Activated T-cell treated with anti-CD3 and anti-CD28 coated beads, Interleukin-2, amount 50 U/mL, for 72 hours (primary cell): ENCODE measurements around the gene ANAPC16. TPM values are rescaled to one million over a fixed set of nuclear protein-coding genes. Genes with fewer than 3 reads are reported as not detected.
A peak's percentile ranks its signal among the peaks of the same experiment; 100 is the strongest.
"Not testable (repeated sequence)": the region's sequence is repeated elsewhere in the genome, so short reads cannot be mapped to it uniquely, and the experiment has no call there.

Experiments used
- ATAC-seq, 2 donors: fragments of 150-1000 bp; cut with Tn5 transposase; replicated peaks in 1 of 2; 2 replicates each; pipeline ENCODE4 v1.10.0; 2021; ENCODE audit warnings: moderate library complexity in 2 of 2, mild to moderate bottlenecking in 1 of 2
- DNase-seq, 2 donors: peaks; one replicate each; pipeline ENCODE4 v3.0.0; 2021 to 2022; ENCODE audit warnings: mixed read lengths in 1 of 2
- H3K27ac Mint-ChIP-seq: one replicate; pipeline ENCODE4 v1.8.0; 2022; ENCODE audit warnings: mild to moderate bottlenecking, moderate library complexity, mixed read lengths
- H3K27me3 Mint-ChIP-seq: one replicate; pipeline ENCODE4 v1.8.0; 2022; ENCODE audit warnings: low read depth, mixed read lengths
- H3K36me3 Mint-ChIP-seq, 2 donors: one replicate each; pipeline ENCODE4 v1.8.0; 2022; ENCODE audit warnings: mixed read lengths in 2 of 2, mild to moderate bottlenecking in 1 of 2; ENCODE audit not compliant: insufficient read depth in 2 of 2
- H3K4me1 Mint-ChIP-seq: one replicate; pipeline ENCODE4 v1.8.0; 2022; ENCODE audit warnings: low read depth, mixed read lengths
- H3K4me3 Mint-ChIP-seq, 2 donors: one replicate each; pipeline ENCODE4 v1.8.0; 2022; ENCODE audit warnings: mild to moderate bottlenecking in 2 of 2, mixed read lengths in 2 of 2, moderate library complexity in 2 of 2
- H3K9me3 Mint-ChIP-seq, 2 donors: one replicate each; pipeline ENCODE4 v1.8.0; 2022; ENCODE audit warnings: mixed read lengths in 2 of 2
- total RNA-seq, 2 donors: library from RNA; stranded (reverse); gene quantifications; one replicate each; pipeline ENCODE4 v1.2.3, GENCODE V29; 2022

Gene ANAPC16
- total RNA-seq, 2 donors from 2014 or later, result 183 to 197 TPM

- H3K4me1 Mint-ChIP-seq, result peaks cover 47% of the 10 kb centered on the region
- H3K36me3 Mint-ChIP-seq, result peaks cover 2 to 14% of the 10 kb centered on the region in 2 donors
- no peaks in the 10 kb centered on the region for H3K9me3 Mint-ChIP-seq
- DNase-seq (no peak), ATAC-seq (no peak)
- no peak overlapping the region for H3K4me3 Mint-ChIP-seq
- no peaks in the 10 kb centered on the region for H3K27me3 Mint-ChIP-seq
- H3K27ac Mint-ChIP-seq, result no peak overlapping the region
Measured at GRCh38 chr10:72238392-72239175, 22.8 kb downstream of the ANAPC16 start.

- no peak for DNase-seq
- Mint-ChIP-seq H3K27ac (no peak overlapping the region), H3K4me3 (no peak overlapping the region), H3K36me3 (peaks cover 2 to 13% of the 10 kb centered on the region in 2 donors), H3K9me3 (no peaks in the 10 kb centered on the region), H3K4me1 (peaks cover 55% of the 10 kb centered on the region), H3K27me3 (no peaks in the 10 kb centered on the region)
- ATAC-seq, result no peak
Measured at GRCh38 chr10:72239409-72239808, 23.6 kb downstream of the ANAPC16 start.

GRCh38 chr10:72240371-72240770 is 24.6 kb downstream of the ANAPC16 start:
- ATAC-seq (no peak), DNase-seq (no peak)
- Mint-ChIP-seq H3K27ac (no peak overlapping the region), H3K36me3 (peaks cover 2 to 6% of the 10 kb centered on the region in 2 donors), H3K27me3 (no peaks in the 10 kb centered on the region), H3K9me3 (no peaks in the 10 kb centered on the region), H3K4me3 (no peak overlapping the region), H3K4me1 (peaks cover 65% of the 10 kb centered on the region)

GRCh38 chr10:72241691-72242252 is 26.0 kb downstream of the ANAPC16 start:
- ATAC-seq, result no peak
- no peaks in the 10 kb centered on the region for H3K9me3 Mint-ChIP-seq
- H3K4me3 Mint-ChIP-seq, result no peak overlapping the region
- H3K36me3 Mint-ChIP-seq, result peaks cover 0 to 2% of the 10 kb centered on the region in 2 donors
- peaks cover 77% of the 10 kb centered on the region for H3K4me1 Mint-ChIP-seq
- no peaks in the 10 kb centered on the region for H3K27me3 Mint-ChIP-seq
- H3K27ac Mint-ChIP-seq, result no peak overlapping the region
- DNase-seq, result no peak

GRCh38 chr10:72242675-72243074 is 26.9 kb downstream of the ANAPC16 start:
- Mint-ChIP-seq H3K4me1 (peaks cover 86% of the 10 kb centered on the region), H3K36me3 (no peaks in the 10 kb centered on the region), H3K4me3 (peak overlapping the region; percentile 3 to 68), H3K27me3 (no peaks in the 10 kb centered on the region), H3K27ac (peak overlapping the region; percentile 10), H3K9me3 (no peaks in the 10 kb centered on the region)
- ATAC-seq (peak; percentile 43 to 48), DNase-seq (peak in 1 of 2 donors; percentile 27)

GRCh38 chr10:72243822-72244437 is 28.1 kb downstream of the ANAPC16 start:
- ATAC-seq, result no peak
- Mint-ChIP-seq H3K27ac (peak overlapping the region; percentile 97), H3K36me3 (no peaks in the 10 kb centered on the region), H3K9me3 (no peaks in the 10 kb centered on the region), H3K27me3 (no peaks in the 10 kb centered on the region), H3K4me1 (peaks cover 88% of the 10 kb centered on the region), H3K4me3 (peak overlapping the region; percentile 43 to 78)
- no peak for DNase-seq

GRCh38 chr10:72244573-72245038 is 28.8 kb downstream of the ANAPC16 start:
- Mint-ChIP-seq H3K4me1 (peaks cover 86% of the 10 kb centered on the region), H3K4me3 (peak overlapping the region; percentile 43 to 78)

GRCh38 chr10:72245949-72246525 is 30.2 kb downstream of the ANAPC16 start:
- Mint-ChIP-seq H3K27me3 (no peaks in the 10 kb centered on the region), H3K4me1 (peaks cover 93% of the 10 kb centered on the region), H3K27ac (peak overlapping the region; percentile 97), H3K36me3 (no peaks in the 10 kb centered on the region), H3K9me3 (no peaks in the 10 kb centered on the region), H3K4me3 (peak overlapping the region; percentile 43 to 56)
- DNase-seq, result no peak
- ATAC-seq, result no peak

More at GRCh38 chr10:72244573-72245038, 28.8 kb downstream of the ANAPC16 start:
- Mint-ChIP-seq H3K27ac (peak overlapping the region; percentile 97), H3K9me3 (no peaks in the 10 kb centered on the region), H3K36me3 (no peaks in the 10 kb centered on the region), H3K27me3 (no peaks in the 10 kb centered on the region)
- DNase-seq (no peak), ATAC-seq (no peak)

GRCh38 chr10:72248468-72249151 is 32.8 kb downstream of the ANAPC16 start:
- Mint-ChIP-seq H3K27me3 (no peaks in the 10 kb centered on the region), H3K4me1 (peaks cover 93% of the 10 kb centered on the region), H3K27ac (peak overlapping the region; percentile 74), H3K4me3 (peak overlapping the region; percentile 71 to 96), H3K9me3 (no peaks in the 10 kb centered on the region), H3K36me3 (no peaks in the 10 kb centered on the region)
- peak; percentile 76 for DNase-seq
- peak; percentile 92 to 93 for ATAC-seq

GRCh38 chr10:72249176-72249862 is 33.5 kb downstream of the ANAPC16 start:
- peaks cover 91% of the 10 kb centered on the region for H3K4me1 Mint-ChIP-seq
- ATAC-seq, H3K36me3 Mint-ChIP-seq, H3K27me3 Mint-ChIP-seq, H3K9me3 Mint-ChIP-seq, DNase-seq: not testable (repeated sequence)
- H3K27ac Mint-ChIP-seq, result peak overlapping the region; percentile 74
- peak overlapping the region; percentile 71 to 96 for H3K4me3 Mint-ChIP-seq

- peak overlapping the region; percentile 53 to 62 for H3K4me3 Mint-ChIP-seq
- no peaks in the 10 kb centered on the region for H3K36me3 Mint-ChIP-seq
- H3K27ac Mint-ChIP-seq, result peak overlapping the region; percentile 49
- H3K4me1 Mint-ChIP-seq, result peaks cover 91% of the 10 kb centered on the region
- no peak for DNase-seq
- no peak for ATAC-seq
- H3K9me3 Mint-ChIP-seq, result no peaks in the 10 kb centered on the region
- no peaks in the 10 kb centered on the region for H3K27me3 Mint-ChIP-seq
Measured at GRCh38 chr10:72250666-72251065, 34.9 kb downstream of the ANAPC16 start.

GRCh38 chr10:72251635-72252034 is 35.8 kb downstream of the ANAPC16 start:
- Mint-ChIP-seq H3K4me1 (peaks cover 90% of the 10 kb centered on the region), H3K9me3 (no peaks in the 10 kb centered on the region), H3K4me3 (no peak overlapping the region), H3K27me3 (no peaks in the 10 kb centered on the region), H3K36me3 (no peaks in the 10 kb centered on the region), H3K27ac (no peak overlapping the region)
- ATAC-seq, result no peak
- DNase-seq, result no peak
